Prostate gland (tissue), 2 donors: ENCODE data around the gene IL36RN. TPM values are rescaled to one million over a fixed set of nuclear protein-coding genes. Genes with fewer than 3 reads are reported as not detected.
A peak's percentile ranks its signal among the peaks of the same experiment; 100 is the strongest.

Experiments used
- DNase-seq: peaks from one replicate; pipeline ENCODE4 v3.0.0-alpha.2; 2019; ENCODE audit warnings: low spot score
- H3K27ac ChIP-seq, 2 donors: fragments of 200-600 bp; sonication (generic); 2 replicates each; pipeline ENCODE4 v1.5.1; 2017 to 2019
- H3K27me3 ChIP-seq: fragments of 200-600 bp; sonication (generic); replicated peaks from 2 replicates; pipeline ENCODE4 v1.5.1; 2019; ENCODE audit not compliant: insufficient read depth
- H3K36me3 ChIP-seq, 2 donors: fragments of 200-600 bp; sonication (generic); 1 replicate in 1 of 2; 2 replicates in 1 of 2; pipeline versions ENCODE4 v1.5.1 to v1.8.1; 2017 to 2019
- H3K4me1 ChIP-seq: fragments of 200-600 bp; sonication (generic); replicated peaks from 2 replicates; pipeline ENCODE4 v1.5.1; 2019
- H3K4me3 ChIP-seq, 2 donors: fragments of 200-600 bp; sonication (generic); 2 replicates each; pipeline ENCODE4 v1.5.1; 2017 to 2019
- H3K9me3 ChIP-seq: fragments of 200-600 bp; sonication (generic); 2 replicates; pipeline ENCODE4 v1.5.1; 2017
- CTCF ChIP-seq, 4 experiments: fragments of 200-600 bp in 2 of 4; fragments of 450-650 bp in 2 of 4; sonication (generic) in 2 of 4; IDR thresholded peaks; 1 replicate in 3 of 4; 2 replicates in 1 of 4; pipeline ENCODE4 v1.5.1; 2016 to 2019; ENCODE audit warnings: antibody characterized with exemption in 4 of 4, mild to moderate bottlenecking in 2 of 4, moderate library complexity in 2 of 4
- POLR2A ChIP-seq: fragments of 450-650 bp; IDR thresholded peaks from one replicate; pipeline ENCODE4 v1.6.1; 2016; ENCODE audit warnings: antibody characterized with exemption, mild to moderate bottlenecking
- POLR2AphosphoS5 ChIP-seq: sonication (generic); formaldehyde crosslinking; IDR thresholded peaks from one replicate; pipeline ENCODE4 v1.6.1; 2017; ENCODE audit warnings: antibody characterized with exemption
- WGBS: methylation state at CpG from one replicate; pipeline ENCODE4 v1.1.5; 2018; 5-methylcytosine and 5-hydroxymethylcytosine counted together
- intact Hi-C: fragments of 100-400 bp; cut with DNase I; formaldehyde crosslinking; loops from one replicate; pipeline ENCODE4 v1.14.2; 2022
- total RNA-seq, 2 donors: library from RNA; depleted of rRNA; stranded (reverse); fragments of >200 nt; gene quantifications; one replicate each; pipeline ENCODE4 v1.1.0, GENCODE V29; 2016

IL36RN gene
- total RNA-seq, 2 donors from 2014 or later = not detected

- H3K27me3 ChIP-seq = no peaks in the 10 kb centered on the region
- H3K4me1 ChIP-seq = no peaks in the 10 kb centered on the region
- TF ChIP-seq POLR2AphosphoS5 = no peak
- no peak for TF ChIP-seq CTCF (IDR thresholded peaks at IDR 0.05)
- no peak for TF ChIP-seq POLR2A
- intact Hi-C loops = no loop called here
- 91% methylated on average over 5 of the region's 5 CpGs for WGBS
- H3K4me3 ChIP-seq = no peak overlapping the region
- no peaks in the 10 kb centered on the region for H3K36me3 ChIP-seq
- DNase-seq = no peak
- H3K9me3 ChIP-seq = no peaks in the 10 kb centered on the region
- H3K27ac ChIP-seq = no peak overlapping the region
Observed at GRCh38 chr2:113064281-113064680, 5.3 kb downstream of the IL36RN start.

- Histone ChIP-seq H3K4me3 (no peak overlapping the region), H3K4me1 (no peaks in the 10 kb centered on the region), H3K27me3 (no peaks in the 10 kb centered on the region), H3K9me3 (no peaks in the 10 kb centered on the region), H3K36me3 (no peaks in the 10 kb centered on the region), H3K27ac (no peak overlapping the region)
- TF ChIP-seq POLR2AphosphoS5 = no peak
- intact Hi-C loops = no loop called here
- no peak for DNase-seq
- no CpG with 5 or more reads among the region's 1 CpG for WGBS
Observed at GRCh38 chr2:113064898-113065297, 5.9 kb downstream of the IL36RN start.

GRCh38 chr2:113067681-113068080 is 8.7 kb downstream of the IL36RN start, which contains the start of gene IL1F10:
Gene IL1F10, plus strand, starts transcription at chr2:113067970. Its CDS starts 4,769 bp downstream, at chr2:113072739.
- no peak within 1 kb of the TSS for H3K4me3 ChIP-seq
- 93% methylated on average over 3 of the region's 3 CpGs for WGBS
- no peak for DNase-seq
- no peaks in the 10 kb centered on the region for H3K4me1 ChIP-seq
- no peak for TF ChIP-seq POLR2A
- TF ChIP-seq POLR2AphosphoS5 = no peak
- TF ChIP-seq CTCF (IDR thresholded peaks at IDR 0.05) = no peak
- no peaks in the 10 kb centered on the region for H3K36me3 ChIP-seq
- no peaks in the 10 kb centered on the region for H3K9me3 ChIP-seq
- no peaks in the 10 kb centered on the region for H3K27me3 ChIP-seq
- intact Hi-C loops = no loop called here
- peak within 1 kb of the TSS in 1 of 2 donors; percentile 35 for H3K27ac ChIP-seq

- Histone ChIP-seq H3K27me3 (no peaks in the 10 kb centered on the region), H3K9me3 (no peaks in the 10 kb centered on the region), H3K4me3 (no peak overlapping the region), H3K4me1 (no peaks in the 10 kb centered on the region), H3K36me3 (no peaks in the 10 kb centered on the region), H3K27ac (peak overlapping the region in 1 of 2 donors; percentile 35)
- WGBS = 35% methylated on average over 2 of the region's 2 CpGs
- no peak for TF ChIP-seq POLR2AphosphoS5
- no peak for TF ChIP-seq CTCF (IDR thresholded peaks at IDR 0.05)
- no peak for TF ChIP-seq POLR2A
- intact Hi-C loops = no loop called here
- DNase-seq = no peak
Observed at GRCh38 chr2:113068249-113068648, 9.3 kb downstream of the IL36RN start.

- no peaks in the 10 kb centered on the region for H3K36me3 ChIP-seq
- WGBS = 23% methylated on average over 5 of the region's 5 CpGs
- peak overlapping the region in 1 of 2 donors; percentile 35 for H3K27ac ChIP-seq
- no peaks in the 10 kb centered on the region for H3K9me3 ChIP-seq
- no peak overlapping the region for H3K4me3 ChIP-seq
- no peaks in the 10 kb centered on the region for H3K27me3 ChIP-seq
- H3K4me1 ChIP-seq = no peaks in the 10 kb centered on the region
- TF ChIP-seq CTCF (IDR thresholded peaks at IDR 0.05) (peak in 1 of 4 experiments; percentile 5), POLR2AphosphoS5 (peak; percentile 28), POLR2A (no peak)
- DNase-seq = no peak
- intact Hi-C loops = no loop called here
Observed at GRCh38 chr2:113068706-113069485, 9.9 kb downstream of the IL36RN start.
